SK-N-SH (cell line): Measurements from ENCODE around the gene SLC66A2. TPM values are rescaled to one million over a fixed set of nuclear protein-coding genes. Genes with fewer than 3 reads are reported as not detected.

Experiments
- CTCF ChIA-PET: fragments of 300-600, 350-600 bp; formaldehyde crosslinking; extraction: SDS; loops from one replicate; lab custom pipeline; 2021; lab: Yijun Ruan, JAX
- POLR2A ChIA-PET: fragments of 350-600 bp; sonication (Branson Sonifier 250); formaldehyde crosslinking; extraction: SDS; loops from one replicate; lab custom pipeline; 2020; ENCODE audit warnings: antibody characterized with exemption, inconsistent platforms; lab: Yijun Ruan, JAX
- DNase-seq: peaks from one replicate; pipeline ENCODE4 v3.0.0; 2012
- H2AFZ ChIP-seq: fragments of 200-600 bp; sonication (generic); 2 replicates; pipeline ENCODE4 v1.8.1; 2016; ENCODE audit warnings: antibody characterized with exemption, mild to moderate bottlenecking, low read depth
- H3F3A ChIP-seq: fragments of 200-600 bp; sonication (generic); replicated peaks from 2 replicates; pipeline ENCODE3; 2016; ENCODE audit warnings: antibody characterized with exemption, mild to moderate bottlenecking; ENCODE audit not compliant: insufficient read depth
- H3K27ac ChIP-seq, 2 experiments: fragments of 200-500 bp in 1 of 2; fragments of 200-600 bp in 1 of 2; sonication (Bioruptor generic) in 1 of 2; sonication (generic), shearing (Covaris generic) in 1 of 2; 2 replicates each; pipeline versions ENCODE4 v1.5.1 to v1.6.1; 2014 to 2016; ENCODE audit warnings: low read depth in 2 of 2, inconsistent platforms in 1 of 2, low read length in 1 of 2, mild to moderate bottlenecking in 1 of 2, mixed read lengths in 1 of 2
- H3K27me3 ChIP-seq: fragments of 200-600 bp; sonication (generic), shearing (Covaris generic); 2 replicates; pipeline ENCODE4 v1.6.1; 2016; ENCODE audit warnings: mixed run types; ENCODE audit not compliant: insufficient read depth
- H3K36me3 ChIP-seq, 2 experiments: fragments of 200-500 bp in 1 of 2; fragments of 200-600 bp in 1 of 2; sonication (Bioruptor generic) in 1 of 2; sonication (generic) in 1 of 2; replicated peaks in 1 of 2; 2 replicates each; pipeline versions ENCODE3 to v1.5.1; 2014 to 2016; ENCODE audit warnings: low read length in 1 of 2, mild to moderate bottlenecking in 1 of 2; ENCODE audit not compliant: insufficient read depth in 2 of 2, control insufficient read depth in 1 of 2
- H3K4me1 ChIP-seq, 2 experiments: fragments of 200-500 bp in 1 of 2; fragments of 200-600 bp in 1 of 2; sonication (Bioruptor generic) in 1 of 2; sonication (generic), shearing (Covaris generic) in 1 of 2; 2 replicates each; pipeline versions ENCODE4 v1.5.1 to v1.6.1; 2014 to 2016; ENCODE audit warnings: low read depth in 1 of 2, low read length in 1 of 2, mixed run types in 1 of 2; ENCODE audit not compliant: insufficient read depth in 2 of 2, control insufficient read depth in 1 of 2
- H3K4me2 ChIP-seq: fragments of 200-600 bp; sonication (generic), shearing (Covaris generic); 2 replicates; pipeline ENCODE4 v1.6.1; 2017; ENCODE audit warnings: mixed run types
- H3K4me3 ChIP-seq, 2 experiments: fragments of 200-500 bp in 1 of 2; fragments of 200-600 bp in 1 of 2; sonication (Bioruptor generic) in 1 of 2; sonication (generic), shearing (Covaris generic) in 1 of 2; 2 replicates each; pipeline versions ENCODE4 v1.5.1 to v1.8.1; 2014 to 2016; ENCODE audit warnings: low read depth in 2 of 2, inconsistent platforms in 1 of 2, low read length in 1 of 2, mild to moderate bottlenecking in 1 of 2, mixed read lengths in 1 of 2, moderate library complexity in 1 of 2
- H3K79me2 ChIP-seq: fragments of 200-600 bp; sonication (generic); 2 replicates; pipeline ENCODE4 v1.8.1; 2017; ENCODE audit warnings: mild to moderate bottlenecking; ENCODE audit not compliant: insufficient read depth
- H3K9ac ChIP-seq: fragments of 200-600 bp; sonication (generic); 2 replicates; pipeline ENCODE4 v1.6.1; 2017; ENCODE audit warnings: mixed run types
- H3K9me2 ChIP-seq: fragments of 200-600 bp; sonication (generic); 2 replicates; pipeline ENCODE4 v1.6.1; 2017; ENCODE audit warnings: mixed run types
- H3K9me3 ChIP-seq: fragments of 200-600 bp; sonication (generic); 2 replicates; pipeline ENCODE4 v1.6.1; 2017; ENCODE audit warnings: mixed run types, mild to moderate bottlenecking, moderate library complexity
- H4K20me1 ChIP-seq: fragments of 200-600 bp; sonication (generic); 2 replicates; pipeline ENCODE4 v1.6.1; 2017; ENCODE audit warnings: mild to moderate bottlenecking, mixed run types; ENCODE audit not compliant: insufficient read depth
- CTCF ChIP-seq: fragments of 200-600 bp; sonication (generic); IDR thresholded peaks from 2 replicates; pipeline ENCODE4 v1.6.1; 2017; ENCODE audit warnings: antibody characterized with exemption, mild to moderate bottlenecking, moderate library complexity
- ELF1 ChIP-seq: IDR thresholded peaks from 2 replicates; pipeline ENCODE4 v1.4.0; 2012
- EP300 ChIP-seq, 2 experiments: IDR thresholded peaks; 2 replicates each; pipeline versions ENCODE4 v1.4.0 to v1.6.1; 2012; ENCODE audit warnings: borderline replicate concordance in 1 of 2, low read depth in 1 of 2, low read length in 1 of 2
- EZH2phosphoT487 ChIP-seq: fragments of 200-600 bp; sonication (generic); IDR thresholded peaks from 2 replicates; pipeline ENCODE4 v1.6.1; 2017; ENCODE audit warnings: low read depth, mixed run types, mild to moderate bottlenecking, antibody characterized with exemption, moderate library complexity, borderline replicate concordance
- GATA2 ChIP-seq: sonication (generic); formaldehyde crosslinking; IDR thresholded peaks from 2 replicates; pipeline ENCODE4 v1.5.0; 2020; ENCODE audit warnings: mild to moderate bottlenecking, missing genetic modification reagents
- MXI1 ChIP-seq: IDR thresholded peaks from 2 replicates; pipeline ENCODE4 v1.6.1; 2012; ENCODE audit warnings: mild to moderate bottlenecking, low read depth, low read length, improper control_type of control experiment
- RCOR1 ChIP-seq: fragments of 150-350 bp; IDR thresholded peaks from 2 replicates; pipeline ENCODE4 v1.6.1; 2017; ENCODE audit warnings: antibody characterized with exemption, low read length
- REST ChIP-seq: IDR thresholded peaks from 2 replicates; pipeline ENCODE4 v1.6.1; 2012; ENCODE audit warnings: mild to moderate bottlenecking, low read depth, low read length, moderate library complexity
- SMC3 ChIP-seq: IDR thresholded peaks from 2 replicates; pipeline ENCODE4 v1.6.1; 2012; ENCODE audit warnings: low read depth, low read length, improper control_type of control experiment
- TCF12 ChIP-seq: IDR thresholded peaks from 2 replicates; pipeline ENCODE4 v1.4.0; 2012
- TEAD4 ChIP-seq: IDR thresholded peaks from 2 replicates; pipeline ENCODE4 v1.4.0; 2012; ENCODE audit warnings: mild to moderate bottlenecking, borderline replicate concordance; ENCODE audit not compliant: insufficient read depth
- USF1 ChIP-seq: IDR thresholded peaks from 2 replicates; pipeline ENCODE4 v1.4.0; 2012; ENCODE audit warnings: low read depth, borderline replicate concordance
- YY1 ChIP-seq: IDR thresholded peaks from 2 replicates; pipeline ENCODE4 v1.4.0; 2012; ENCODE audit warnings: low read depth, mild to moderate bottlenecking
- ZBTB33 ChIP-seq: IDR thresholded peaks from 2 replicates; pipeline ENCODE4 v1.4.0; 2012; ENCODE audit warnings: low read depth, borderline replicate concordance
- WGBS: methylation state at CpG from one replicate; pipeline ENCODE4 v1.1.6; 2017; ENCODE audit warnings: low lambda C conversion rate; 5-methylcytosine and 5-hydroxymethylcytosine counted together
- polyA plus RNA-seq, 3 experiments: library from polyadenylated mRNA; depleted of rRNA; stranded (reverse); fragments of >200 nt; gene quantifications; 2 replicates each; pipeline ENCODE4 v1.2.3, GENCODE V29; 2012

SLC66A2 gene
- polyA plus RNA-seq, 1 of the 3 experiments (the other 2 are of a cell fraction), result 14.5 TPM

GRCh38 chr18:79974025-79974654 lies 22.7 kb upstream of the SLC66A2 start:
- Histone ChIP-seq H3K27ac (no peak overlapping the region), H3K4me1 (no peaks in the 10 kb centered on the region; a peak in 1 of 4 replicates), H2AFZ (no peak overlapping the region), H3K79me2 (peaks cover 72% of the 10 kb centered on the region), H3K9me3 (no peaks in the 10 kb centered on the region), H4K20me1 (peaks cover 56% of the 10 kb centered on the region), H3K9me2 (no peaks in the 10 kb centered on the region), H3F3A (peaks cover 5% of the 10 kb centered on the region), H3K9ac (no peak overlapping the region), H3K36me3 (peaks cover 27 to 59% of the 10 kb centered on the region in 2 experiments), H3K27me3 (no peaks in the 10 kb centered on the region), H3K4me2 (no peak overlapping the region), H3K4me3 (no peak overlapping the region)
- CTCF ChIA-PET, result interaction anchor here (1.5 kb wide), 1 partner anchor 11 kb away, joined by 3 read pairs; no protein-coding TSS in a partner anchor
- WGBS, result 100% methylated on average over 4 of the region's 4 CpGs
- POLR2A ChIA-PET, result no interaction called here
- DNase-seq, result no peak
- TF ChIP-seq RCOR1, result no peak
- TF ChIP-seq SMC3, result no peak

GRCh38 chr18:79973517-79973916 lies 22.1 kb upstream of the SLC66A2 start:
- Histone ChIP-seq H3K9ac (no peak overlapping the region), H2AFZ (no peak overlapping the region), H3K27ac (no peak overlapping the region), H3K79me2 (peaks cover 66% of the 10 kb centered on the region), H3F3A (peaks cover 5% of the 10 kb centered on the region), H3K27me3 (no peaks in the 10 kb centered on the region), H3K9me2 (no peaks in the 10 kb centered on the region), H4K20me1 (peaks cover 51% of the 10 kb centered on the region), H3K9me3 (no peaks in the 10 kb centered on the region), H3K4me2 (no peak overlapping the region), H3K36me3 (peaks cover 23 to 59% of the 10 kb centered on the region in 2 experiments), H3K4me3 (no peak overlapping the region), H3K4me1 (no peaks in the 10 kb centered on the region; a peak in 1 of 4 replicates)
- ChIA-PET POLR2A (no interaction called here), CTCF (interaction anchor here (1.5 kb wide), 1 partner anchor 11 kb away, joined by 3 read pairs; no protein-coding TSS in a partner anchor)
- 92% methylated on average over 16 of the region's 16 CpGs for WGBS
- TF ChIP-seq TEAD4 (no peak), MXI1 (no peak), EZH2phosphoT487 (no peak), RCOR1 (no peak), CTCF (no peak), EP300 (IDR thresholded peaks at IDR 0.05; ENCODE audit: borderline replicate concordance in 1 of 2, low read depth in 1 of 2, low read length in 1 of 2) (no peak), REST (no peak), GATA2 (CRISPR knock-in tag) (no peak), ELF1 (no peak), ZBTB33 (no peak), TCF12 (no peak), USF1 (no peak), YY1 (no peak)
- no peak for DNase-seq
